K562 (cell line): ENCODE results near the gene PPARD.

Experiments used
- CTCF ChIP-seq, 3 experiments: IDR thresholded peaks in 2 of 3; conservative IDR thresholded peaks in 1 of 3; 2 replicates each; pipeline ENCODE4 v1.5.1; 2011 to 2012; ENCODE audit warnings: low read length in 3 of 3, mild to moderate bottlenecking in 3 of 3, control low read depth in 2 of 3, improper control_type of control experiment in 1 of 3, inconsistent platforms in 1 of 3, low read depth in 1 of 3, mixed read lengths in 1 of 3, moderate library complexity in 1 of 3; ENCODE audit not compliant: insufficient read depth in 2 of 3
- GTF2F1 ChIP-seq: IDR thresholded peaks from 2 replicates; pipeline ENCODE4 v1.6.1; 2011; ENCODE audit warnings: low read depth, low read length, improper control_type of control experiment
- HDAC8 ChIP-seq: fragments of 450-650 bp; IDR thresholded peaks from 2 replicates; pipeline ENCODE4 v1.6.1; 2016; ENCODE audit warnings: mild to moderate bottlenecking, missing genetic modification characterization, moderate library complexity, missing compliant biosample characterization
- KAT7 ChIP-seq: sonication (generic); formaldehyde crosslinking; IDR thresholded peaks from 2 replicates; pipeline ENCODE4 v1.8.0; 2022; ENCODE audit warnings: missing genetic modification reagents, mild to moderate bottlenecking, borderline replicate concordance
- PREB ChIP-seq: sonication (generic); formaldehyde crosslinking; IDR thresholded peaks from 2 replicates; pipeline ENCODE4 v1.8.1; 2023; ENCODE audit warnings: mild to moderate bottlenecking, missing genetic modification reagents
- ZBTB49 ChIP-seq: sonication (generic); formaldehyde crosslinking; IDR thresholded peaks from 2 replicates; pipeline ENCODE4 v1.8.0; 2022; ENCODE audit warnings: missing genetic modification reagents, mild to moderate bottlenecking, borderline replicate concordance

GRCh38 chr6:35295521-35296315 lies 46.6 kb upstream of the PPARD start:
- TF ChIP-seq KAT7, result no peak
- TF ChIP-seq ZBTB49 (CRISPR knock-in tag), result no peak
- TF ChIP-seq CTCF (IDR thresholded peaks at IDR 0.05 in 2 of 3, conservative IDR thresholded peaks at IDR 0.05 in 1 of 3; ENCODE audit: insufficient read depth in 2 of 3, low read depth in 1 of 3, low read length in 3 of 3), result no peak
- TF ChIP-seq PREB, result no peak
- no peak for TF ChIP-seq GTF2F1
- no peak for TF ChIP-seq HDAC8
